Erythroblast (primary cell): ENCODE results near the gene PPP1R14C.
"Not testable (repeated sequence)": the region's sequence is repeated elsewhere in the genome, so short reads cannot be mapped to it uniquely, and the experiment has no call there.

Experiments
- DNase-seq, 2 experiments: peaks; one replicate each; lab custom pipeline; 2025; lab: John Stamatoyannopoulos, UW
- GATA1 ChIP-seq: IDR thresholded peaks from 2 replicates; pipeline ENCODE4 v1.6.1; 2011; ENCODE audit warnings: low read depth, mild to moderate bottlenecking, control low read depth, low read length, moderate library complexity
- POLR2A ChIP-seq: IDR thresholded peaks from 2 replicates; pipeline ENCODE4 v1.6.1; 2011; ENCODE audit warnings: mild to moderate bottlenecking, low read length

Gene PPP1R14C

DNA sequence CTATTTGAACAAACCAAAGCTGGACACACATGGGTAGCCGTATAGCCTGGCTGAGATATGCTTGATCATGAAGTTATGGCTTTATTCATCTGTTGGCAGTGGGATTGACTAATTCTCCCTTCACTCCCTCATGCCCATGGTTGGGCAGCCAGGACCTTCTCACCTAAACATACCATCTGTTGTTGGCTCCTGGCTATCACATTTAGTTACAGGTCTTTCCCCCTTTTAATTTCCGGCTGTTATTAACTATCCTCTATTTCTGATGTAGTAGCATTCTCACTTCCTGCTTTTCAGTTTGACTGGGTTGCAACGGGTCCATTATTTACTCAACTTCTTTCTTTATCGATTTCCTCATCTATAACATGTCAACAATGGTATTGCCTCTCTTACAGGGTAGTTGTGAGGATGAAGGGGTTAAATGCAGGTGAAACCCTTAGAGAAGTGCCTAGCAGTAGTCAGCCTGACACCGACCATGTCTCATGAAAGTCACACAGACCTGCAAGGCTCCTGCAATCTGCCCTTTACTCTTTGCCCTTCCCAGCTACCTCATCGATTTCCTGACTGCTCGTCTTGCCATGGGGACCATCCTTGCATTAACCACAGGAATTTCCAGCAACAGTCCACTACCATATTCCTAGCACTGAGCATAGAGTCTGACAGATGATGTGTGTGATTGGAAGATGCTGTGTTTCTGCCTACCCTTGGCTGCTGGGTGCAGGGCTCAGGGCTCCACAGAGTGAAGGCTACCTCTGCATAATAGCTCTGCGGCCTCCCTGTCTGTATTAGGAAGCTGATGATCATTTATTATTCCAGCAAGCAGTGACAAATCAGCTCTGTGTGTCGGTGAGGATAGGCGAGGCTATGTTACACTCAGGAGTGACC lies 42.2 kb downstream of the PPP1R14C start:
- no peak for DNase-seq
- TF ChIP-seq GATA1 = no peak
- TF ChIP-seq POLR2A = no peak

DNA sequence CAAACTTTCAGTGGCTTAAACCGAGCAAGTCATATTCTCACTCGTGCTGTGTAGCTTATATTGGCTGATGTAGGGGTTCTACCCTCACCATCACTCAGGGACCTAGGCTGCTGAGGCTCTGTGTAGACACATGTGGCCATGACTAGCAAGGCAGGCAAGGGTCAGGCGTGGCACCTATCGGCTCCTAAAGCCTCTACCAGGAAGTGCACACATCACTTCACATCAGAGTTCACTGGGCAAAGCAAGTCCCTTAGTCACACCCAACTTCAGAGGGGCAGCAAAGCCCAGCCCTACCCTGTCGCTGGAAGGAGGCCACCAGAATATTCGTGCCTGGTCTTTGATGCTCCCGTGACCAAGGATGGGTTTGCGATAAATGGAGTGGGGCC lies 42.9 kb downstream of the PPP1R14C start:
- TF ChIP-seq GATA1 (no peak), POLR2A (no peak)
- DNase-seq = no peak

DNA sequence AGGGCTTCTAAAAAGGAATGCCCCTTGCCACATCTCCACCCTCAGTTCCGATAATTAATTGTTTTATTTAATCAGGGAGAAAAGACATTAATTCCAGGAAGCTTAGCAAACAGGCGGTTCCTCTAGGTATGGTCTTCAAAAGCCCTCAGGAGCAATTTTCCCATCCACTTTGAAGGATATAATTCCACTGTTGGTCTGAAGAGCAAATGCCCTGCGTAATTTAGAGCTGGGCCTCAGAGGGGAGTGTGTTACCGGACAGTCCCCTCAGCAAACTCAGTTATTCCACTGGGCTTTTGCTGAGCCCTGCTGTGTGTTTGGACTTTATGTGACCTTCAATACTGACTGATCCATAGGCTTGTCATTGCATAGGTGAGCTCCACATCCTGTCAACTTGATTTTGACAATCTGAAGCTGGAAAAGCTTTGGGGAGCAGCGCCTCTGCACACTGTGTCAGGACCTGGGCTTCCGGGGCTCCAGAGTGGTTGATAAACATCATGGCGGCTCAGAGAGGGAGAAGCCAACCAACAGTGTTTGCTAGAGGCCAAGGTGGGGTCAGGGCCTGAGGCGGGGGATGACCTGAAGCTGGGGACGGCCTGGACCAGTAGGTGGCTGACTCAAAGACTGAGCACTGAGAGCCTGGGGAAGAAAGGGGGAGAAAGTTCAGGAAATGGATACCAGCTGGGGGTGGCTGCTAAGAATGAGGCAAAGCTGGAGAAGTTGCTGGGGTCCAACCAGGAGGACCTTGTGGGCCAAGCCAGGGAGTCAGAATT lies 43.5 kb downstream of the PPP1R14C start:
- TF ChIP-seq GATA1 = no peak
- DNase-seq = no peak

DNA sequence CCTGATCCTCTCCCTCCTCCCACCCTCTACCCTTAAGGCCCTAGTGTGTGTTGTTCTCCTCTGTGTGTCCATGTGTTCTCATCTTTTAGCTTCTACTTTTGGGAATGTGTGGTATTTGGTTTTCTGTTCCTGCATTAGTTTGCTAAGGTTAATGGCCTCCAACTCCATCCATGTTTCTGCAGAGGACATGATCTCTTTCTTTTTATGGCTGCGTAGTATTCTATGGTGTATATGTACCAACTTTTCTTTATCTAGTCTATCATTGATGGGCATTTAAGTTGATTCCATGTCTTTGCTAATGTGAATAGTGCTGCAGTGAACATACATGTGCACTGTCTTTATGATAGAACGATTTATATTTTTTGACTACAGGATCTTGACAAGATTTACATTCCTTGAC lies 44.6 kb downstream of the PPP1R14C start:
- DNase-seq = not testable (repeated sequence)

DNA sequence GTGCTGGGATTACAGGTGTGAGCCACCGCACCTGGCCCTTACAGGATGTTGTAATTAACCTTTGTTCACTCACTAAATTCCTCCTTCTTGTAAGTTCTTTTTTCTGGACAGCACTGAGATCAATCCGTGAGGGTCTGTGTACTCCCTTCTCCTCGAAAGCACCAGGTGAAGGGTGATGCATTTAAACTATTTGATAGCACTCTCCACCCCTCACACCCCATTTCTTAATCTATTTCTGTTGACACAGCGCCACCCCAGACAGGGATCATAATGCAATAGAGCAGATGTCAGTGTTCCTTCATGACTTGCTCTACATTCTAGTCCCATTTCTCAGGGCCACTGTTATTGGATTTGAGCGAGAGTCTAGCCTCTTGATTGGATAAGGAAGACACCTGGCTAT lies 46.3 kb downstream of the PPP1R14C start:
- no peak for DNase-seq
- no peak for TF ChIP-seq GATA1
- no peak for TF ChIP-seq POLR2A

DNA sequence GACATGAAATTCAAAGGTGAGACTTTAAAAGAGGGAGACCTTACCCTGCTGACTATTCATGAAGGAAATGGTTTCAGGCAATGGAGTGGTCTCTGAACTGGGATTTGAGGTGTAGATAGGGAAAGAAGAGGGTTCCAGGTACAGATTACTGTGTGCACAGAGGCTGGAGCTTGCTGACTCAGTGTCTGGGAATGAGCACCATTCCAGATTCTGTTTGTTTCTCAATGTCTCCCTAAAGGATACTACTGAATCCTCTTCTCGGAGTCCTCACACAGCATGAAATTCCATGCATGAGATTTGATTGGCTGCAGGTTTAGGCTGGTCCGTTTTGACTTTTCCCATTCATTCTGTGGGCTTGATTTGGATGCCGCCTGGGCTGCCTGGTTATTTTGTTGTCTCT lies 49.0 kb downstream of the PPP1R14C start:
- TF ChIP-seq GATA1 (no peak), POLR2A (no peak)
- DNase-seq = no peak

DNA sequence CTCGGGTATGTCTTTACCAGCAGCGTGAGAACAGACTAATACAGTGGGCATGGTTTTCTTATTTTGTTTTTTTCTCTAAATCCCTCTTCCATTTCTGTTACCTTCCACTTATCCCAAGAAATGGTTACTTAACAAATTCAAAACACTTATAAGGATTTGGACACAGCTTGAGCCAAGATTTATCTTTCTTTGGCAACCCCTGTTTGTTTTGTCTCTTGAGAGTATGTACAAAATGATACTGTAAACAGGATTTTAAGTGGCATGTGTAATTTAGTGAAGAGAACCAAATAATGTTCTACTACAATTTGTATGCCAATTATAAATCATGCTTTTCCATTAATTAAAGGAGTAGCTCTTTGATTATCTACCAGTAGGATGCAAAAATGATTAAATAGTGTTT lies 51.4 kb downstream of the PPP1R14C start:
- TF ChIP-seq GATA1 = no peak
- TF ChIP-seq POLR2A = no peak
- DNase-seq = no peak

DNA sequence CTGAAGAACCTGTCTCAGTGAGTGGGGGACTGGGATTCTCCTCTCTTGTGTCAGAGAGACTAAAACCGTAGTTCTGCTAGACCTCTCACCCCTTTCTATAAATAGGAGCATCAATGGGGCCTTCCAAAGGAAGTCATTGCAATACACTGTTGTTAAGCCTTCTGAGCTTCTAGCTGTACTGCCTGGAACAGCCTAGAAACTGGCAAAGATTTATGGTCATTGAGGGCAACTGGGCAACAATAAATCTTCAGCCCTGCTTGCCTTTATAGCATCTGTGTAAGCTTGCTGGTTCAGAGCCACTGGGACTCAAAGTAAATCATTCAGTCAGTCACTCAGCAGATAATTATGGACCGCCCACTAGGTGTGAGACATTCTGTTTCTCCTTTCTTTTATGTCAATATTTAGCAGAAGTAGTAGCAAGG lies 53.2 kb downstream of the PPP1R14C start:
- TF ChIP-seq GATA1 (no peak), POLR2A (no peak)
- no peak for DNase-seq

DNA sequence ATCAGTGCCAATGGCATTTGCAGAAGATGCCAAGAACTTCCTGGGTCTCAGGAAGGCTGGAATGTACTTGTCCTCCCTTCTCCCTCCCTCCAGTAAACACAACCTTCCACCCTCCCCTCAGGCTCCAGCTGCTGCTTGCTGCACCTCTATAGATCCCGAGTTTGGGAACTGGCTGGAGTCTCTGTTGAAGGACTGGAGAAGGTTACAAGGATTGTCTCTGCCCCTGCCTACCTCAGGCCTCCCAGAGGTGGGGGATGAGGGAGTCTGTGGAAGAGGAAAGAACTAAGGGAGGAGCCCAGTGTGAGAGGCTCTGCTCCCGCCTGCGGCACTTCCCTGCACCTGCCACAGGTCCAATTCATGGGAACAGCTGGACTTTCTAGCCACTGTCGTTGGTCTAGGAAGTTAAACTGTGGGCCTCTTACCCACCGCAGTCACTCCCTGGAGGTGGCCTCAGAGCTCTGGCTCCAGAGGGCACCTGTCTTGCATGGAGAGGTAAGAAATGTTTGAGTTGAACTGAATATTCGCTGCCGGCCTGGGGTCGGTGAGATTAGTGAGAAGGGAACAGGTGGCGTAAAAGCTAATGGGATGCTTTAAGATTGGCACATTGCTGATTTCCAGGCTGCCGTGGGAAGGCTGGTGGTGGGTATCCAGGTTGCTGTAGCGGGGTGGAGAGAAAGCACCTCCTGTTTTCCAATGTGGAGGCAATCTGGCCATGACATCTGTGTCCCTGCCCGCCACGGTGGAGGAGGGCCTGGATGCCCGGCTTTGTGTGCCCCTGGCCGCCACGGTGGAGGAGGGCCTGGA lies 54.3 kb downstream of the PPP1R14C start:
- TF ChIP-seq POLR2A (no peak), GATA1 (no peak)
- DNase-seq = no peak

DNA sequence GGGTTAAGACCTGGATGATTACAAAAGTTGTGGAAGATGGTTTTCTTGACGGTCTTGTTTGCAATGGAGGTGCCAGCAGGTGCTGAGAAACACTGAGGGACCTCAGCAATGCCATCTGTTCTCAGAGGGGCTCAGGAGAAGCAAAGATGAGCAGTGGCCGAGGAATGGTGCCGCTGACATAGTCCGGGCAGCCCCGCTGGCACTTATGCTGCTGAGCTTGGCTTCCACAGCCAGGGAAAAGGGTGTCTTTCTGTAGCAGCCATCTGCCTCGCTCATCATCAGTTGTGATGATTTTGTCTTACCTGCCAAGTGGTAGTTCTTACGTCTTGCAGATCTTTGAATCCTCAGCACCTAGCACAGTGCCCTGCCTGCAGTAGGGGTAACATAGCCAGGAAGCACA lies 55.7 kb downstream of the PPP1R14C start:
- DNase-seq = no peak
- TF ChIP-seq POLR2A = no peak
- TF ChIP-seq GATA1 = no peak

DNA sequence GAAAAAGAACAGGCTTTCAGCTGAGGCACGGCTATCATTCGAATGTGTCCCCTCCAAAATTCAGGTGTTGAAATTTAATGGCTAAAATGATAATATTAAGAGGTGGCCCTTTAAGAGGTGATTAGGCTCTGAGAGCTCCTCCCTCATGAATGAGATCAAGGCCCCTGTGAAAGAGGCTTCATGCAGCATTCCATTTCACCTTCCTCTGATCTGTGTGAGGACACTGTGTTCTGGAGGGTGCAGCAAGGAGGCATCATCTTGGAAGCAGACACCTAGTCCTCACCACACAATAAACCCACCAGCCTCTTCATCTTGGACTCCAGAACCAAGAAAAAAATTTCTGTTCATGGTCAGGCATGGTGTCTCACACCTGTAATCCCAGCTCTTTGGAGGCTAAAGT lies 56.4 kb downstream of the PPP1R14C start:
- TF ChIP-seq POLR2A (no peak), GATA1 (no peak)
- DNase-seq = no peak

DNA sequence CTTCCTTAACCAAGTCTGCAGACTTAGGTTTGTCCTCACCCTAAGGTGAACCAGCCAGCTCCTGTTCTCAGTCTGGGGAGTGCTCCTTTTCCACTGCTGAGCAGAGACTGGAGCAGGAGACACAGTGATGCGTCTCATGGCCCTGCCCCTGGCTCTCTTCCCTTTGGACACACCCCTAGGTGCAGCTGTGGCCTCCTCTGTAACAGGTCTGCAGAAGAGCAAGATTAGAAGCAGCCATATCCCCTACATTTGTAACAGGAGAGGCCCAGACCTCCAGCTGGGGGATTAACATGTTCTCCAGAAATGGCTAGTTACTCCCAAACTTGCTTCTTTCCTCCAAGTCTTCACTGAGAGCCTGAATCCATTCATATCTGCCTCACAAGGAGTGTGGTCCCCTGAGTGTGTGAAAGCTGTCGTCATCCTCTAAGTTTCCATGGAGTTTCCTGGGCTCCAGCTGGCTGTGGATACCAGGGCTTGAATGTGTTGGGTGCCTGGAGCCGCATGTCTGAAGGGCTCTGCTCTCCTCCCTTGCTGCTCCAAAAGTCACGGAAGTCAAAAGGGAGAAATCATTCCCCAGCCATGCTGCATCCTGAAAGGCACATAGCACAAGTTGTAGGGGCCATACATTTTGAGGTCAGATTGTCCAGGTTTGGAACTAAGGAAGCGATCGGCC lies 57.7 kb downstream of the PPP1R14C start:
- no peak for TF ChIP-seq GATA1
- DNase-seq = no peak

DNA sequence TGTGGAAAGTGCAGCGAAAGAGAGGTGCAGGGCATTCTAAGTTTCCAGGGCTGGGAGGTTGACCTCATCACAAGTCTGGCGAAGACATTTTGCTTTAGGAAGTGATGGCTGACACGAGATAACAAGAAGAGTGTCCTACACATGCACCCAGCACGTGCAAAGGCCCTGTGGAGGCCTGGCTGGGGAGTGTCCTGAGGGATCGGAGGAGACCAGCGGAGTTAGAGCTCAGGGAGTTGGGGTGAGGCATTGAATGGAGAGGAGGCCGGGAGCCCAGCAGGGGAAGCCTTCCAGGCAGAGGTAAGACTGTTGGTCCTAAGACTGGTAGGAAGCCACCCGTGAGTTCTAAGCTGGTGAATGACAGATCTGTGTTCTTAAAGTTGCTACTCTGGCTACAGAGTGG lies 58.4 kb downstream of the PPP1R14C start:
- TF ChIP-seq GATA1 (no peak), POLR2A (no peak)
- DNase-seq = no peak

DNA sequence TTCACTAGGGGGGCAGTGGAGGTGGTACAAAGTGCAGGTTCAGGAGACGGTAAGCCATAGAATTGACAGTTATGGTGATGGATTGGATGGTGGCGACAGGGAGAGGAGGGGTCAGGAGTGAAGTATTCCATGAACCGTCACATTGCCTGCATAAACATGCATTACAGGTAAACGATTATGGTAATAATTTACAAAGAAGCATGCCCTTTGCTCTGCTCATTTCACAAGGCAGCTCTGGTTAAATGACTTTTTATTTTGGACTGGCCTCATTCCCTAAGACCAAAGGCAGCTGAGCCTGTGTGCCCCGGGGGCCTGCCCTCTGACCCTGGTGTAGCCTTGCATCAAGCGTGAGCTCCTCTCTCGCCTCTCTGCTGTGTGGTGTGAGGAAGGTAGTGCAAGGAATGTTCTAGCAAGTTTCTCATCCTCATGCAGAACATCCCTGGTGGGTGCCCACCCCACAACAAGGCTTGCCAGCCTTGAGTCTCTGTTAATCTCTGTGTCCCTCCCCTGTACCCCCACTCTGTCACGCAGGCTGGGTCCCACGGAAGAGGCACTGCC lies 59.0 kb downstream of the PPP1R14C start:
- no peak for DNase-seq
- no peak for TF ChIP-seq POLR2A
